Endothelial cell of umbilical vein (primary cell): Measurements from ENCODE around the gene ABCC1. TPM values are rescaled to one million over a fixed set of nuclear protein-coding genes. Genes with fewer than 3 reads are reported as not detected.

Experiments used
- BruUV-seq: library from RNA; stranded (reverse); fragments of 400-500 nt; replicated peaks from 2 replicates; lab custom pipeline; 2021; lab: Mats Ljungman, UMichigan
- CTCF ChIA-PET: fragments of 300-600, 350-600 bp; sonication (Branson Sonifier 250); formaldehyde crosslinking; loops from one replicate; lab custom pipeline; 2021; ENCODE audit warnings: antibody characterized with exemption, inconsistent platforms; lab: Charles Lee
- POLR2A ChIA-PET: fragments of 300-600, 350-600 bp; sonication (Branson Sonifier 250); formaldehyde crosslinking; loops from one replicate; lab custom pipeline; 2021; ENCODE audit warnings: antibody characterized with exemption, inconsistent platforms; lab: Charles Lee
- DNase-seq: peaks from one replicate; pipeline ENCODE4 v3.0.0-alpha.2; 2011; ENCODE audit warnings: low read depth, low spot score
- FAIRE-seq: peaks from 2 replicates; lab custom pipeline; 2011; peaks lifted over from hg19 to GRCh38; lab: Jason Lieb, UNC
- H2AFZ ChIP-seq: 2 replicates; pipeline ENCODE4 v1.6.0; 2012; ENCODE audit warnings: low read depth, low read length, control low read depth, inconsistent platforms
- H3K27ac ChIP-seq: 2 replicates; pipeline ENCODE4 v1.5.1; 2011; ENCODE audit warnings: low read depth, mild to moderate bottlenecking, control low read depth, low read length, moderate library complexity; ENCODE audit not compliant: insufficient read depth
- H3K27me3 ChIP-seq, 2 experiments: 2 replicates each; pipeline versions ENCODE4 v1.6.0 to v1.6.1; 2011; ENCODE audit warnings: low read length in 2 of 2, mixed read lengths in 1 of 2; ENCODE audit not compliant: control insufficient read depth in 2 of 2, insufficient read depth in 2 of 2
- H3K36me3 ChIP-seq, 2 experiments: 2 replicates in 1 of 2; 3 replicates in 1 of 2; pipeline ENCODE4 v1.5.1; 2011; ENCODE audit warnings: low read length in 2 of 2, mild to moderate bottlenecking in 1 of 2, moderate library complexity in 1 of 2; ENCODE audit not compliant: control insufficient read depth in 2 of 2, insufficient read depth in 2 of 2; ENCODE audit errors: extremely low read depth in 1 of 2
- H3K4me1 ChIP-seq: 3 replicates; pipeline ENCODE4 v1.5.1; 2011; ENCODE audit warnings: mild to moderate bottlenecking, low read length; ENCODE audit not compliant: control insufficient read depth, insufficient read depth; ENCODE audit errors: extremely low read depth
- H3K4me2 ChIP-seq: 2 replicates; pipeline ENCODE4 v1.6.1; 2011; ENCODE audit warnings: low read length, control low read depth, mixed read lengths; ENCODE audit not compliant: insufficient read depth
- H3K4me3 ChIP-seq, 3 experiments: fragments of 200-600 bp in 1 of 3; sonication (generic), shearing (Covaris generic) in 1 of 3; replicated peaks in 1 of 3; 2 replicates each; pipeline ENCODE4 v1.5.1; 2011 to 2016; ENCODE audit warnings: control low read depth in 3 of 3, low read length in 3 of 3, mild to moderate bottlenecking in 2 of 3, inconsistent platforms in 1 of 3, low read depth in 1 of 3, moderate library complexity in 1 of 3; ENCODE audit not compliant: insufficient read depth in 1 of 3
- H3K79me2 ChIP-seq: 2 replicates; pipeline ENCODE4 v1.6.0; 2012; ENCODE audit warnings: low read length, inconsistent platforms; ENCODE audit not compliant: control insufficient read depth, insufficient read depth
- H3K9ac ChIP-seq: replicated peaks from 2 replicates; pipeline ENCODE3; 2011; ENCODE audit warnings: low read length, control low read depth; ENCODE audit not compliant: insufficient read depth; ENCODE audit errors: extremely low read depth
- H3K9me1 ChIP-seq: replicated peaks from 3 replicates; pipeline ENCODE4 v1.6.0; 2011; ENCODE audit warnings: mild to moderate bottlenecking, low read length; ENCODE audit not compliant: control insufficient read depth, insufficient read depth; ENCODE audit errors: extremely low read depth
- H3K9me3 ChIP-seq: replicated peaks from 2 replicates; pipeline ENCODE4 v1.5.1; 2012; ENCODE audit warnings: low read length, inconsistent platforms; ENCODE audit not compliant: control insufficient read depth, insufficient read depth
- H4K20me1 ChIP-seq: replicated peaks from 2 replicates; pipeline ENCODE3; 2011; ENCODE audit warnings: mild to moderate bottlenecking, low read length; ENCODE audit not compliant: control insufficient read depth, insufficient read depth; ENCODE audit errors: extremely low read depth
- CTCF ChIP-seq, 2 donors: IDR thresholded peaks; 1 replicate in 1 of 2; 2 replicates in 1 of 2; pipeline ENCODE4 v1.5.1; 2011; ENCODE audit warnings: low read length in 2 of 2, mild to moderate bottlenecking in 2 of 2, moderate library complexity in 2 of 2, control low read depth in 1 of 2, inconsistent platforms in 1 of 2, low read depth in 1 of 2; ENCODE audit not compliant: insufficient read depth in 1 of 2; ENCODE audit errors: extremely low read depth in 1 of 2
- EZH2 ChIP-seq: IDR thresholded peaks from 2 replicates; pipeline ENCODE4 v1.6.1; 2012; ENCODE audit warnings: borderline replicate concordance, low read depth, mild to moderate bottlenecking, moderate library complexity, low read length, inconsistent platforms; ENCODE audit not compliant: severe bottlenecking
- FOS ChIP-seq: IDR thresholded peaks from 2 replicates; pipeline ENCODE4 v1.6.1; 2011; ENCODE audit warnings: mild to moderate bottlenecking, low read length, moderate library complexity, borderline replicate concordance; ENCODE audit not compliant: insufficient read depth
- GATA2 ChIP-seq: IDR thresholded peaks from 2 replicates; pipeline ENCODE4 v1.7.0; 2011; ENCODE audit warnings: low read depth, mild to moderate bottlenecking, moderate library complexity, mixed read lengths, low read length; ENCODE audit not compliant: insufficient read length, insufficient read depth
- JUN ChIP-seq: IDR thresholded peaks from 2 replicates; pipeline ENCODE4 v1.6.1; 2011; ENCODE audit warnings: borderline replicate concordance, low read depth; ENCODE audit not compliant: insufficient read length, insufficient read depth
- MAX ChIP-seq: IDR thresholded peaks from 2 replicates; pipeline ENCODE4 v1.6.1; 2011; ENCODE audit not compliant: insufficient read depth, insufficient read length
- MYC ChIP-seq: IDR thresholded peaks from one replicate; pipeline ENCODE4 v1.6.1; 2011; ENCODE audit warnings: mild to moderate bottlenecking, low read depth, low read length
- POLR2A ChIP-seq: IDR thresholded peaks from 2 replicates; pipeline ENCODE4 v1.6.1; 2012; ENCODE audit warnings: low read depth, mild to moderate bottlenecking, control low read depth, low read length
- POLR2AphosphoS5 ChIP-seq: IDR thresholded peaks from 2 replicates; pipeline ENCODE4 v1.6.1; 2012; ENCODE audit warnings: low read depth, mild to moderate bottlenecking, control low read depth, low read length, moderate library complexity; ENCODE audit not compliant: insufficient read depth
- dilution Hi-C: fragments of 300-500 bp; cut with MboI; formaldehyde crosslinking; loops from one replicate; pipeline ENCODE4 v1.15.0; 2019; ENCODE audit warnings: low sequenced_read_pairs; ENCODE audit not compliant: extremely low pct_ligation_motif_present
- intact Hi-C: fragments of 100-400 bp; cut with micrococcal nuclease; formaldehyde crosslinking; loops from one replicate; pipeline ENCODE4 v1.10.0; 2022
- polyA plus RNA-seq, 4 experiments: library from polyadenylated mRNA; depleted of rRNA in 3 of 4; stranded (reverse) in 3 of 4; unstranded in 1 of 4; fragments of >200 nt; gene quantifications; 2 replicates each; pipeline versions ENCODE4 v1.2.1 to v1.2.3, GENCODE V29; 2011 to 2012; ENCODE audit warnings: missing spikeins in 1 of 4
- total RNA-seq: library from RNA; stranded (reverse); gene quantifications from 2 replicates; pipeline ENCODE4 v1.2.3, GENCODE V29; 2021

ABCC1 gene
- total and polyA plus RNA-seq, 2 donors (not counting 3 experiments of a cell fraction or from before 2014, with no cell fraction given) = 46.1 to 89.2 TPM

GRCh38 chr16:16172991-16173390 is 223.6 kb downstream of the ABCC1 start:
- H2AFZ ChIP-seq = no peak overlapping the region
- no peak overlapping the region for H3K4me3 ChIP-seq
- no TSS peak for BruUV-seq
- H3K9me1 ChIP-seq = no peaks in the 10 kb centered on the region
- DNase-seq = no peak
- no peaks in the 10 kb centered on the region for H3K79me2 ChIP-seq
- dilution Hi-C loops = no loop called here
- H3K27ac ChIP-seq = no peak overlapping the region
- H3K4me2 ChIP-seq = no peak overlapping the region
- intact Hi-C loops = no loop called here
- H3K4me1 ChIP-seq = no peaks in the 10 kb centered on the region
- no peaks in the 10 kb centered on the region for H4K20me1 ChIP-seq
- no peaks in the 10 kb centered on the region for H3K9me3 ChIP-seq
- H3K27me3 ChIP-seq = peaks cover 0 to 2% of the 10 kb centered on the region in 2 experiments
- no peak for TF ChIP-seq POLR2AphosphoS5
- TF ChIP-seq POLR2A = no peak
- TF ChIP-seq MYC = no peak
- TF ChIP-seq JUN = no peak
- no peak for TF ChIP-seq MAX
- no peak for TF ChIP-seq EZH2
- TF ChIP-seq CTCF (IDR thresholded peaks at IDR 0.05; ENCODE audit: extremely low read depth in 1 of 2, insufficient read depth in 1 of 2, low read depth in 1 of 2, low read length in 2 of 2) = no peak
- TF ChIP-seq GATA2 = no peak
- no peak for TF ChIP-seq FOS
- no peaks in the 10 kb centered on the region for H3K36me3 ChIP-seq
- no peak for FAIRE-seq
- ChIA-PET CTCF (interaction anchor here (0.9 to 1.9 kb wide), 2 partner anchors 10 to 13 kb away, joined by 4 to 5 read pairs; no protein-coding TSS in a partner anchor), POLR2A (no interaction called here)
- no peak overlapping the region for H3K9ac ChIP-seq
